RPMI7951 (cell line): ENCODE data around the gene JAZF1. TPM values are rescaled to one million over a fixed set of nuclear protein-coding genes. Genes with fewer than 3 reads are reported as not detected.

Experiments
- DNase-seq: peaks from one replicate; pipeline ENCODE4 v3.0.0-alpha.2; 2012; ENCODE audit warnings: low read depth
- total RNA-seq: library from RNA; depleted of rRNA; stranded (reverse); fragments of >200 nt; shearing (Covaris generic); gene quantifications from 2 replicates; pipeline ENCODE4 v1.2.3, GENCODE V29; 2014; rRNA removed

Gene JAZF1
- total RNA-seq: 9.1 and 11.3 TPM in 2 replicates

DNA sequence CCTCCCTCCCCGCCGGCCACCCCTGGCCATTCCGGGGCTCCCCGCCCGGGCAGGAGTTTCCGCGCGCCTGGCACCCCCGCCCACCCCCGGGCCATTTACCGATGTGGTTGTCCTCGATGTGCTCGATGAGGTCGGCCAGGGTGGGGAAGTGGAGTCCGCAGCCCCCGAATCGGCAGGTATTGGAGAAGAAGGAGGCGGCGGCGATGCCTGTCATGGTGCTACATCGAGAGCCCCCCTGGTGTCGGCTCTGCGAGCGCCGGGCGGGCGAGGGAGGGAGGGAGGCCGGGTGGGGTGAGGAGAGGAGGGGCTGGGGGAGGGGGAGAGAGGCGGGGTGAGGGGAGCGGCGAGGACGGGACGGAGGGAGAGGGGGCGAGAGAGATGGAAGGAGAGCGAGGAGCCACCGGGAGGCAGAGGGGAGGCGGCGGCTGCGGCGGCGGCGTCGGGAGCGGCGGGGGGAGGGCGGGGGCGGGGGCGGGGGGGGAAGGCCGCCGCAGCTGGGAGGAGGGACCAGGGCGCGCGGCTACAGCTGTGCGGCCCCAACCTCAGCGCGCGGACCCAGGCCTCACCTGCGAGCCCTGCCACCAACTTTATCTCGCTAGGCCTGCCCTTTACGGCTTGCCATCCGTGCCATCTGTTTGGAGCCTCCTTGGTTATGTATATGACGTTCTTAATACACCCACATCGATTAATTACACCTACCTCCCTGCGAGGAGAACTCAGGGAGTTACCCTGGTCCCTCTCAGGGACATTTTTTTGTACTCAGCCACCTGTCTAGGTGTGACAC lies at the start of gene JAZF1:
JAZF1 (minus strand) TSS at position 432 of the 784 bp plus-strand sequence.
- DNase-seq: peak; percentile 49

DNA sequence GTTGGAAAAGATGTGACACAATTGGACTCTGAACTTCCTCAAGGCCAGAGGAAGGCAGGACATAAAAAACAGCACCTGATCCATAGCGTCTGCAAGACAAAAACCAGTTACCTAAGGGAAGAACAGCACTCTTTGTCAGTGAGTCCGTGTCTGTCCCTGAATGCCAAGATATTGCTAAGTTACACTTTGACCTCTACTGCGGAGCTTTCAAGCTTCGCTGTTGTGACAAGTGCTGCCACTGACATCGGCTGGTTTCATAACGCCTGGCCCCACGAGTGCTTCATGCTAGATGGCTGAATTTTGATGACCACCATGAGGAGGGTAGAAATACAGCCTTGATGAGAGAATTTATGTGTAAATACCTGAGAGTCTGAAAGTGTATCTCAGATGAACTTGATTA lies 49.7 kb upstream of the JAZF1 start:
- no peak for DNase-seq

DNA sequence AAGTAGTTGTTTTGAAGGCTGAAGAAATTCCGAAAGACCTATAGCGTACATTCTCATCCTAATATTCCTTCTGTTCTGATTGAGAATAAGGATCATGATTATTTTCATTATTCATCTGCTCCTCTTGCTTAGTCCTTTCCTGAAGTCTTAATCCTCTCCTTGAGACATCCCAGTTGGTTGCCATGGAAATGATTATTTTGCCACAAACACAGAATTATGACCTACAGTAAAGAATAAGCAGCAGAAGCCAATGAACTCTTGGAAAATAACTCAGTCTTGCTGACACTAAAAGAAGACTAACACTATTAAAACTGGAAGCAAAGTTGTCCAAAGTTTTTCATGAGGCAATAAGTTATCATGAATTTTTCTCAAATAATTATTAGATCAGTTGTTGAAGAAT lies 47.8 kb upstream of the JAZF1 start:
- DNase-seq: no peak

DNA sequence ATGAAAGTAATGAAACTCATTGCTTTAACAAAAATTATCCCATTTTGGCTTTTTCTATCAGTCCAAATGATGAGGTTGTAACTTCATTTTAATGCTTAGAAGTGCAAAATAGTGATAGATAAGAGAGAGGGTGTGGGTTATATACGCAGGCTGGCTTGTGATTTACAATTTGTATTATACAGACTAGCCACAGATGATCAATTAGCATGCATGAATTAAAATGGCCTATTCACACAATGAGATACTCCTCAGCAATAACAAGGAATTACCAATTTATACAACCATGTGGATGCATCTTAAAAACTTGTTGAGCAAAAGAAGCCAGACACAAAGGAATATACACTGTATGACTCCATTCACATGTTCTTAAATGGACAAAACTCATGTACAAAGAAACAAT lies 45.4 kb upstream of the JAZF1 start:
- DNase-seq: no peak

DNA sequence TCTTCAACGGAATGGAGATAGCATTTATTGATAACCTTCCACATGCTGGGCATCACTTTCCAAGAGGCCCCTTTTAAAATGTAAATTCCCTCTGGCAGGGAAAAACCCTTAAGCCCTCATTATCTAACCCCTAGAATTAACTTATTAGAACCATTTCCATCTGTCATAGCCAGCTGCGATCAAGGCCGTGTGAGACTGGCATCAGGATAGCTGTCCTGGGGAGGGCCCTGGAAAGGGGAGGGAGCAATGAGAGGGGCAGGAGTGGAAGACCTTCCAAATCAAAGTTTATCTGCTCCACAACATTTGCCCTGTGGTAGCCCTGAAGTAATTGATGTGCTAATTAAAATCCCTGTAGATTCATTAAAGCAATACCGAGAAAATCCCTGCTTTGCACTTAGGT lies 45.0 kb upstream of the JAZF1 start:
- DNase-seq: no peak

DNA sequence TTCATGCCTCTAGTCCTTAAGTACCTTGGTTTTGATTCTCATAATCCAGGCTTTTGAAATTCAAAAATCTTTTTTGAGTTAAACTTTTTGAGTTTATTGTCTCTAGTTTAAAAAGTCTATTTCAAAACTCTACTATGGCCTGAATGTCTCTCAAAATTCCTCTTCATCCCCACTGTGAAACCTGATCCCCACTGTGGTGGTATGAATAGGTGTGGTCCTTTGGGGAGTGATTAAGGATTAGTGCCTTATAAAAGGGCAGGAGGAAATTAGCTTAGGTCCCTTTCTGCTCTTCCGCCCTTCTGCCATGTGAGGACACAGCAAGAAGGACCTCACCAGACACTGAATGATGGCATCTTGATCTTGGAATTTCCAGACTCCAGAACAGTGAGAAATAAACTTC lies 44.1 kb upstream of the JAZF1 start:
- DNase-seq: no peak

DNA sequence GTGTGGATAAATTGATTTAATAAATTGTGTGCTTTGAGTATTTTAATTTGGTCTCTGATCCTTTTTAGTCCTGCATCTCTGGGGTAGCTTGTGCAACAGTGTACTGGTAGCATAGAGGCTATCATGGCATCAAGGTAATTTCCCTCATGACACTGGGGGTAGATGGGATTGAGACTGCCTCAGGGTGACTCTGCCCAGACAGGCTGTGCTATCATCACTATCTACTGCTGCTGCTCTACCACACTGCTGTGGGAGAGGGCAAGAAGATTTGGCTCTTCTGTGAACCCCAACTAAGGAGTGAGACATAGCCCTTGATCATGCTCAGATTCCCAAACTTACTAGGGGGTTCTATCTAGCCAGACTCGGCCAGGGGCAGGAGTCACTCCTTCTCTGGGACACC lies 43.6 kb upstream of the JAZF1 start:
- DNase-seq: no peak

DNA sequence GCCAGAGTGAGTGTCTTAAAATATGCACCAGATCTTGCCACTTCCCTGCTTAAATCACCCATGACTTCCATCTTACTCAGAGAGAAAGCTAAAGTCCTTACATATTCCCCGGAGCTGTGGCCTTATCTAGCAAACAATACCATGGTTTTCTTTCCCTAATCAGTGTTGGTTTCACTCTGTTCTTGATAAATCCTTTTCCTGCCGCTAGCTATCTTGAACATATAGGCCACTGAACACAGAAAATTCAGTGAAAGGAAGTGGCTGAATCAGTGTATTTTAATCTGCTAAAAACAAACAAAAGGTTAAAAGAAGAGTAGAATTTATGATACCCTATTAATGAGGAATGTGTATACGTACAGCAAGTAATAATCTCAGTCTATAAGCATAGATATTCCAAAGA lies 42.0 kb upstream of the JAZF1 start:
- no peak for DNase-seq

DNA sequence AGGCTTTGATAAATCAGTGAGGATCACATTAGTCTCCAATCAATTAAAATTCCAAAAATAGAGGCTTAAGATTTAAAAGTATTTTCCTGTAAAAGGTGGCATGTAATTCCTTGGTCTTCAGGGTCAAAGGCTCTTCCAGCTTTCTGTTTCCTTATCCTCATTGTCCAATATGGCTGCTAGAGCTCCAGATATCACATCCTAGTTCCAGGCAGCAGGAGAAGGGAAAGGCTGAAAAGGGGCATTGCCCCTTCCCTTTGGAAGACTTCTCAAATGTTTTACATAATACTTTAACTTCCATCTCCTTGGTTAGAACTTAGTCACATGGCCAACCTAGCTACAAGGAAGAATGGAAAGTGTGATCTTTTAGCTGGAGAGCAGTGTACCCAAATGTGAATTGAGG lies 39.2 kb upstream of the JAZF1 start:
- DNase-seq: no peak

DNA sequence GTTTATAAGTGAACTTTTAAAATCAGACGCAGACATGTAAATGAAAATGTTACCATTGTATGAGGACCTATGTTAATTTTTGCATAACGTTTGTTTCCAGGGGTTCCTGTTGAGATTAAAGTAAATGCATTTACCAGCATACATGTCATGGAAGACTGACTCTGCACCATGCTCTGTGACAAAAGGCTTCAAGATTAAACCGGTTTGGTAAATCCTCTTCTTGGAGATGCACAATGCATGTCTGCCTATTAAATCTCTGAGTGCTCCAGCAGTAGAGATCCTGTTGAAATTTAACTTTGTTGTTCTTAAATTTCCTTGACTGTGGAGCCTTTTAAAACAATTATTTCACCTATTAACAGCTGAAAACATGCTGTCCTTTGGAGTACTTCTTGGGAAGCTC lies 36.5 kb upstream of the JAZF1 start:
- no peak for DNase-seq

DNA sequence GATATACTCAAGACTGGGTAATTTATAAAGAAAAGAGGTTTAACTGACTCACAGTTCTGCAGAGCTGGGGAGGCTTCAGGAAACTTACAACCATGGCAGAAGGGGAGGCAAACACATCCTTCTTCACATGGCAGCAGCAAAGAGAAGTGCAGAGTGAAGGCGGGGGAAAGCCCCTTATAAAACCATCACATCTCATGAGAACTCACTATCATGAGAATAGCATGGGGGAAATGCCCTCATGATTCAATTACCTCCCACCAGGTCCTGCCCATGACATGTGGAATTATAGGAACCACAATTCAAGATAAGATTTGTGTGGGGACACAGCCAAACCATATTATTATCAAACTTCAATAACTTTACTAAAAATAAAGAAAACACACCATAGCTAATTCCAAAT lies 30.4 kb upstream of the JAZF1 start:
- DNase-seq: no peak

DNA sequence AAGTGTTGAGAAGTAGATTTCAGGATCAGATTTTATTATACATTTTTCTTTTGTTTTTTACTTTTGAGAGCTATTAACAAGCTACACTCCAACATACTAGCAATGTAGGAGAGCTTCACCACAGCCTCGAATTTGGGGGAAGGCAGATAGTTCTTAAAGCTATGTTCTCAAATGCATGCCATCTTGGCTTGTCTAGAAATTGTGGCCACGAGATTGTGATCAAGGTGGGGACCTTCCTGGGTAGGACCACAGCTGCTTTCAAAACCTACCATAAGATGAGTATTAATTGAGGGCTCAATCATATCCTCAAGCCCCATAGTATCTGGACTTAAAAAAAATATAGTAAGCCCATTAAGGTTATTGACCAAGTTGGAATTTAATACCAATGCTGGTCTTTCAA lies 27.9 kb upstream of the JAZF1 start:
- DNase-seq: no peak

DNA sequence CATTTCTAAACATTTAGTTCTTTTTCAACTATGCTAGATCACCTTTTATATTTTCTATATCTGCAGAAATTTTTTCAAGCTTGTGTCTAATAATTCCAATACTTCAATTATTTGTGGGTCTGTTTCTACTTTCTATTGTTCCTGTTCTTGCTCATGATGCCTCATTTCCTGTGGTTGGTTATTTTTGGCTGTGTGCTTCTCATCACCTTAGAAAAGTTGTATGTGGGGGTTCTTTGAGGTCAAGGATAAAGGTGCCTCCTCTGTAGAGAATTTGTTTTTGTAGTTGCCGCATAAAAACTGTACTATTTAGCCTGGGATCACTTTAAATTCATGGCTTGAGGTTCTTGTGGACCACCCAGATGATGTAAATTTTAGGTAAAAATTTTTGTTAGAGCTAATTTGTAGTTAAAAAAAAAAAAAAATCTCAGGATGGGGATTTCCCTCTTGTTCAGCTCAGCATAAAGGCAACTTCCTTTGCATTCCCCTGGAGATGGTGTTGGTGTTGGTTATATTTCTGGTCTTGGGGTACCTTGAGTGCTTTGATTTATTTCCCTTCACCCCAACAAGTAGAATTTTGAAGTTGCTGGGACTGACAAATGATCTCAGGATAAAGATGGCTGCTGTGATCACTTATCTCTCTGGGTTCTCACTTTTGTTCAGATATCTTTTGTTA lies 27.0 kb upstream of the JAZF1 start:
- peak; percentile 64 for DNase-seq

DNA sequence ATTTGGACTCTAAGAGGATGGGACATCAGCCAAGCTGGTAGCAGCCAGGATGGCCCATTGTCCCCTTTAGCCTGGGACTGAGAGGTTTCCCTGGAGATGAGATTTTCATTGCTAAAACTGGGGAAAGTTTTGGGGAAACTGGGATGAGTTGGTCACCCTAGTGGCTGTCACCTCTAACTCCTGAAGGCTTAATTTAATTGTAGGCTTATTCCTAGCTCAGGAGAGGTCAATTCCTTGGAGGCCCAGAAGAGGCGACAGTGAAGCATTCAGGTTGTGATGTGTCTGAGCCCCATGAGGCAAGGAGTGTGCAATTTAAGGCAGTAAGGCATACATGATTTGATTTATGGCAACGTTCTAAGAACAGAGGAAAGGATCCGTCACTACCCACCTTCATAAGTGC lies 24.9 kb upstream of the JAZF1 start:
- no peak for DNase-seq

DNA sequence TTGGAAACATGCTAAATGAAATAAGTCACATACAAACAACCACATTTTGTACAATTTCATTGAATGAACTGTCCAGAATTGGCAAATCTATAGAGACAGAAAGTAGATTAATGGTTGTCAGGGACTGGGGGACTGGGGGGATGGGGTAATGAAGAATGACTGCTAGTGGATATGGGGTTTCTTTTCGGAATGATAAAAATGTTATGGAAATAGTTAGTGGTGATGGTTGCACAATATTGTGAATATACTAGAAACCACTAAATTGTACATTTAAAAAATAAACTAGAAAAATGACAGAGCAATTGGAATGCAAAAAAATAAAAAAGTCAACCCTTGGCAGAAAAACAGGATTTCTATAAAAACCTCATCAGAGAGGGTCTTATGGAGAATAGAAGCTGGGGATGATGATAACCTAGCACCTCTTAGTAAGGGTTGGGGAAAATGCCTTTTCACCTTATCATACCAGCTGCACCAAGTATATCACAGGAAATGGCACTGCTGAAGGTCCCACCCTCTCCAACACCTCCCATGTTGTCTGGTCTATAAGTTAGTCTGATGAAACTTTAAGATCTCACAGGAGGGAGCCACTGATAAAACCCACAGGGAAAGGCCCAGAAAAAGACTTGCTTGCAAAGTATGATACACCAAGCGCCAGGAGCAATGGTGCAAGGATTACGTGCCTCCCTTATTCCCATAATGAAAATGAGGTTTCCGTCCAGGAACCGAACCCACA lies 23.1 kb upstream of the JAZF1 start:
- DNase-seq: no peak

DNA sequence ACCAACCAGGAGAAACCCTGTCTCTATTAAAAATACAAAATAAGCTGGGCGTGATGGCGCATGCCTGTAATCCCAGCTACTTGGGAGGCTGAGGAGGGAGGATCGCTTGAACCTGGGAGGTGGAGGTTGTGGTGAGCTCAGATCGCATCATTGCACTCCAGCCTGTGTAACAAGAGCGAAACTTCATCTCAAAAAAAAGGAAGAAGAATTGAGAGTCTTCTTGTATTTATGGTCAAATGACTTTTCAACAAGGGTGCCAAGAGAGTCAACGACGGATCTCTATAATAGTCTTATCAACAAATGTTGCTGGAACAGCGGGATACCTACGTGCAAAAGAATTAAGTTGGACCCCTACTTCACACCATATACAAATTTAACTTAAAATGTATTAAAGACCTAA lies 21.6 kb upstream of the JAZF1 start:
- no peak for DNase-seq

DNA sequence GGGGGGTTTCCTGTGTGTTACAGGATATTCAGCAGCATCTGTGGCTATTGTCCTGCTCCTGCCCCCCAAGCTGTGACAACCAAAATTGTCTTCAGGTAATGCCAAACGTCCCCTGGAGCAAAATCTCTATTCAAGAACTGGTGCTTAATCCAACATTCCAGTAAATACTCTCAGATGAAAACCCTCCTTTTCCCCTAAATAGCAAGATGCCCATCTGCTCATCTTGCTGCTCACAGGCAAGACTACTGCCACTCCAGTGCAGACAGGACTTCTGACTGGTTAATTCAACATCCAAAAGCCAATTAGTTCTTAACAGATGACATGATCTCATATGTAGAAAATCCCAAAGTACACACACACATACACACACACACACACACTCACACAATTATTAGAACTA lies 20.5 kb upstream of the JAZF1 start:
- no peak for DNase-seq

DNA sequence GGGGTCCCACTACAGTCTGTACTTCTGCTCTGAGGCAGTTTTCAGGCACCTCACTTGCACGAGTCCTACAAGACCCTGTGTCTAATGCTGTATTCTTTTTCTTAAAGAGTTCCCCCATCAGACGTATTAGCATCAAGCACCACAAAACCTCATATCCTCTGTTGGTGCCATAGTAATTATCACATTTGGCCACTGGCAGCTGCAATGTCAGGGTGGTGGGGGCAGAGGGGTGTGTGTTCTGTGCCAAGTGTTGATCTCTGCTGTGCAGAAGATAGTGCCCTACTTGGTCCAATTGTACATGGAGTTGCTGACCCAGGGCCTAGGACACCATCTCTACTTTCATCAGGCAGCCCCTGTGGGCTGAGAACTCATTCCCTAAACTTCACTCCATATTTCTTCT lies 20.0 kb upstream of the JAZF1 start:
- DNase-seq: no peak

DNA sequence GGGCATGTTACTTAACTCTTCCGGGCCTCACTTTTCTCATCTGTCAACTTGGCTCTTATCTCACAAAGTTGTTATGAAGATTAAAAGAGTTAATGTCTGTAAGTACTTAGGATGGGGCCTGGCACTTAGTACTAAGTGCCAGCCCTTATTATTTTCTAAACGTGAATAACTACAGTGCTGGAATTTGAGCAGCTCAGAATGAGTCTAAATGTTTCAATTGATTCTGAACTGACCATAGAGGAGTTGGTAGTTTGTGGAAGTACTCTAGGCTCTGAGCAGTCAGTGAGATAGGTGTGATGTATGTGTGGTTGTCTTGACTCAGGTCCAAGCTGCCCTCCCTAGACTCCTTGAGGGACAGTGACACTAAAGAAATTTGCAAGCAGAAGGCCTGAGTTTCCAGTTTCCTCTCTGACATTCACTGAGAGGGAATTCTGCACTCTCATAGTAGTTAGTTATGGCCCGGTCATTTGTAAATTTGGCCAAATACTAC lies 18.5 kb upstream of the JAZF1 start:
- no peak for DNase-seq

DNA sequence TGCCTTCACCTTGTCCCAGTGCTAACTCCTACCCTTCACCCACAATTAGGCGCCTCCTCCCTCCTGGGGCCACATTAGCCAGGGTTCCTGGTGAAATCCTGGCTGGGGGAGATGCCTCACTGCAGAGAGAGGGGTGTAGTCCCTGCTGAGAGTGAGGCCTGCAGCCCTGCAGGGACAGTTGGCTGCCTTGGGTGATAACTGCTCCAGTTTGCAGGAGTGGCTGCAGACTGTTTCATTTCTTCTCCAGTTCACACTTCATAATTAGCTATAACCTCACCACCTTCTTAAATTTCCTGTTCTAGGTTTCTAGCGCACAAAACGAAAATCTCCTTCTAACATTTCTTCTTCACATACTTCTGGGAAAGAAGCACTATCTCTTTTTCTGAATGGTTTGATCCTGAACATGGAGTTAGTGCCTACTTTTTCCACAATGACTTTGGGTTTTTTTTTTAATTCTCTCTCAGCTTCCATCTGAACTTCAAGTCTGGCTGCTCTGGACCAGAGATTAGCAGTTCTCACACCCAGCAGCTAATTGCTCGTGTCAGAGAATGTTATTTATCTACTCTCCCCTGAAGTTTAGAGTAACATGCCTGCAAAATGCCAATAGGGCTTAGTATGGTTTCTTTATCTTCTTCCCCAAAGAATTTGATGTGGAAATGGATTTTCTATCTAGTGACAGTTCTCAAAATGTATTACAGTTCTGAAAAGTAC lies 15.5 kb upstream of the JAZF1 start:
- DNase-seq: no peak

DNA sequence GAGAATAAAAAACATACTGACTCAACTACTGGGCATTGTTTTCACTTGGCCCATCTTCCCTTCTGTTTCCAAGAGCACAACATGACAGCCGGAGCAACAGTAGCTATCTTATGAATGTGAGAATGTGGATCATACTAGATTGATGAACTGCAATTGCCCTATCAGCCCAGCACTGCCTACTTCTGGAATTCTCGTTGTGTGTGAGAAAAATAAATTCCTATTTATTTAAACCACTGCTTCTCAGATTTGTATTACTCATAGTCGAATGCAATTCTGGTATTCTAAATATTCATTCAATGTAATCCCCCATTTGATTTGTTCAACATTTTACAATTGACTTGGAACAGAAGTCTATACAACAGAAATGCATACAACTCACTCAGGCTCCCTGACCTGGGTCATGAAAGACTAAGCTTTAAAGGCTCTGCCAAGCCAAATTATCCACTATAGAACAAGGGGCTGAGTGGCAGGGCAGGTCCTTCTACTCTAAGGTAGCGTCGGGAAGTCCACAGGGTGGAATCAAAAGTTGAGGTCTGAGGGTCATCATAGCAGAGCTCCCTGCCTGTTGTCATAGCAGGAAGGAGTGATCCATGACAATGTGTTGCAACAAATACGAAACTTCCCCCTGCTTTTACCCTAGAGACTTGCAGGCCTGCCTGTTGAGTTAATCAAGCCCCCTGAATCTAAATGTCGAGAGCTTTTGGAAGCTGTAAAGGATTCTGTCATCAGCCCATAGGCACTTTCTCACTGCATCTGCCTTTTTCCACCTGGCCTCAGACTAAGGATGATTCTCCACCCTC lies 12.4 kb upstream of the JAZF1 start:
- no peak for DNase-seq
